CD4-positive, alpha-beta T cell (primary cell): ENCODE results near the gene TMC6. TPM values are rescaled to one million over a fixed set of nuclear protein-coding genes. Genes with fewer than 3 reads are reported as not detected.
A peak's percentile ranks its signal among the peaks of the same experiment; 100 is the strongest.
"Not testable (repeated sequence)": the region's sequence is repeated elsewhere in the genome, so short reads cannot be mapped to it uniquely, and the experiment has no call there.

Source experiments
- ATAC-seq: fragments of 200-7000 bp; cut with Tn5 transposase; one replicate; pipeline ENCODE4 v1.10.0; 2022; ENCODE audit warnings: mild to moderate bottlenecking; ENCODE audit not compliant: poor library complexity
- CTCF ChIA-PET: fragments of 350-600 bp; sonication (Branson Sonifier 250); formaldehyde crosslinking; loops from one replicate; lab custom pipeline; 2021; ENCODE audit warnings: antibody characterized with exemption, inconsistent platforms; lab: Charles Lee
- POLR2A ChIA-PET: fragments of 350-600 bp; sonication (Branson Sonifier 250); formaldehyde crosslinking; loops from one replicate; lab custom pipeline; 2021; ENCODE audit warnings: antibody characterized with exemption, inconsistent platforms; lab: Charles Lee
- DNase-seq, 14 experiments: peaks; one replicate each; pipeline ENCODE4 v3.0.0-alpha.2; 2013 to 2020; ENCODE audit warnings: mixed read lengths in 2 of 14
- H3K27ac ChIP-seq, 2 donors: one replicate each; pipeline versions ENCODE4 v1.5.1 to v1.7.0; 2013; ENCODE audit warnings: low read length in 2 of 2, low read depth in 1 of 2, mild to moderate bottlenecking in 1 of 2
- H3K27me3 ChIP-seq, 2 experiments: 1 replicate in 1 of 2; 2 replicates in 1 of 2; pipeline versions ENCODE4 v1.6.1 to v1.7.0; 2013; ENCODE audit warnings: low read length in 2 of 2, control low read depth in 1 of 2, mild to moderate bottlenecking in 1 of 2, moderate library complexity in 1 of 2; ENCODE audit not compliant: insufficient read depth in 2 of 2, control insufficient read depth in 1 of 2
- H3K36me3 ChIP-seq: one replicate; pipeline ENCODE4 v1.6.1; 2013; ENCODE audit warnings: low read length, control low read depth; ENCODE audit not compliant: insufficient read depth
- H3K4me1 ChIP-seq: one replicate; pipeline ENCODE4 v1.6.1; 2013; ENCODE audit warnings: low read length, control low read depth; ENCODE audit not compliant: insufficient read depth
- H3K4me3 ChIP-seq: one replicate; pipeline ENCODE4 v1.5.1; 2013; ENCODE audit warnings: mild to moderate bottlenecking, low read length, moderate library complexity
- H3K9me3 ChIP-seq, 2 experiments: 1 replicate in 1 of 2; 2 replicates in 1 of 2; pipeline versions ENCODE4 v1.6.1 to v1.7.0; 2013; ENCODE audit warnings: low read length in 2 of 2, mild to moderate bottlenecking in 2 of 2, control low read depth in 1 of 2, moderate library complexity in 1 of 2; ENCODE audit not compliant: control insufficient read depth in 1 of 2, insufficient read depth in 1 of 2
- H3K27ac Mint-ChIP-seq: one replicate; pipeline ENCODE4 v1.8.0; 2020; ENCODE audit warnings: mixed read lengths
- H3K27me3 Mint-ChIP-seq: one replicate; pipeline ENCODE4 v1.8.0; 2021; ENCODE audit warnings: mixed read lengths
- H3K36me3 Mint-ChIP-seq: one replicate; pipeline ENCODE4 v1.8.0; 2021; ENCODE audit warnings: low read depth, mixed read lengths
- H3K4me1 Mint-ChIP-seq: one replicate; pipeline ENCODE4 v1.8.0; 2021; ENCODE audit warnings: low read depth, mixed read lengths
- H3K4me3 Mint-ChIP-seq: one replicate; pipeline ENCODE4 v1.8.0; 2020; ENCODE audit warnings: mild to moderate bottlenecking, mixed read lengths
- H3K9me3 Mint-ChIP-seq: one replicate; pipeline ENCODE4 v1.8.0; 2020; ENCODE audit warnings: mixed read lengths
- intact Hi-C, 2 experiments: fragments of 100-400 bp; cut with DNase I in 1 of 2; cut with micrococcal nuclease in 1 of 2; formaldehyde crosslinking; loops; one replicate each; pipeline versions ENCODE4 v1.15.1 to v1.9.0; 2023 to 2025; cut with DNase I, micrococcal nuclease
- total RNA-seq, 174 experiments: library from RNA in 2 of 174; stranded (reverse) in 2 of 174; gene quantifications; one replicate each; pipeline ENCODE4 v1.2.3 and lab custom pipeline; 2021 to 2026
- TF ChIP-seq, protein P1 (sequence below): fragments of 200-600 bp; IDR thresholded peaks from one replicate; pipeline ENCODE4 v1.8.0; 2022; ENCODE audit warnings: antibody characterized with exemption, mild to moderate bottlenecking

TMC6 gene
- total RNA-seq, 2 experiments from 2014 or later, result 645 to 659 TPM

GRCh38 chr17:78116411-78116810, 12.1 kb downstream of the TMC6 start:
- DNase-seq (no peak), ATAC-seq (no peak)
- H3K4me1 ChIP-seq, result peaks cover 97% of the 10 kb centered on the region
- peaks cover 94% of the 10 kb centered on the region for H3K36me3 ChIP-seq
- peaks cover 70% of the 10 kb centered on the region for H3K36me3 Mint-ChIP-seq
- intact Hi-C loops, result no loop called here
- TF ChIP-seq, protein P1, sequence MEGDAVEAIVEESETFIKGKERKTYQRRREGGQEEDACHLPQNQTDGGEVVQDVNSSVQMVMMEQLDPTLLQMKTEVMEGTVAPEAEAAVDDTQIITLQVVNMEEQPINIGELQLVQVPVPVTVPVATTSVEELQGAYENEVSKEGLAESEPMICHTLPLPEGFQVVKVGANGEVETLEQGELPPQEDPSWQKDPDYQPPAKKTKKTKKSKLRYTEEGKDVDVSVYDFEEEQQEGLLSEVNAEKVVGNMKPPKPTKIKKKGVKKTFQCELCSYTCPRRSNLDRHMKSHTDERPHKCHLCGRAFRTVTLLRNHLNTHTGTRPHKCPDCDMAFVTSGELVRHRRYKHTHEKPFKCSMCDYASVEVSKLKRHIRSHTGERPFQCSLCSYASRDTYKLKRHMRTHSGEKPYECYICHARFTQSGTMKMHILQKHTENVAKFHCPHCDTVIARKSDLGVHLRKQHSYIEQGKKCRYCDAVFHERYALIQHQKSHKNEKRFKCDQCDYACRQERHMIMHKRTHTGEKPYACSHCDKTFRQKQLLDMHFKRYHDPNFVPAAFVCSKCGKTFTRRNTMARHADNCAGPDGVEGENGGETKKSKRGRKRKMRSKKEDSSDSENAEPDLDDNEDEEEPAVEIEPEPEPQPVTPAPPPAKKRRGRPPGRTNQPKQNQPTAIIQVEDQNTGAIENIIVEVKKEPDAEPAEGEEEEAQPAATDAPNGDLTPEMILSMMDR, result no peak
- H3K27ac Mint-ChIP-seq, result no peak overlapping the region
- CTCF ChIA-PET, result interaction anchor here (1.5 to 1.9 kb wide), 2 partner anchors 31 to 60 kb away, joined by 3 to 6 read pairs; no protein-coding TSS in a partner anchor
- H3K4me3 Mint-ChIP-seq, result no peak overlapping the region
- no peaks in the 10 kb centered on the region for H3K9me3 Mint-ChIP-seq
- H3K27me3 Mint-ChIP-seq, result no peaks in the 10 kb centered on the region
- H3K4me3 ChIP-seq, result no peak overlapping the region
- H3K9me3 ChIP-seq, result no peaks in the 10 kb centered on the region
- POLR2A ChIA-PET, result interaction anchor here (0.7 to 9.3 kb wide), 5 partner anchors 11 to 148 kb away, joined by 3 to 151 read pairs (median 13); partner anchors contain the start of genes TMC6 and TMC8
- H3K27ac ChIP-seq, result no peak overlapping the region
- H3K4me1 Mint-ChIP-seq, result peaks cover 52% of the 10 kb centered on the region
- no peaks in the 10 kb centered on the region for H3K27me3 ChIP-seq

GRCh38 chr17:78115803-78116202, 12.8 kb downstream of the TMC6 start:
- peak in 2 of 14 experiments; percentile 1 to 22 for DNase-seq
- H3K4me1 ChIP-seq, result peaks cover 94% of the 10 kb centered on the region

GRCh38 chr17:78114831-78115723, 13.5 kb downstream of the TMC6 start:
- Mint-ChIP-seq H3K9me3 (no peaks in the 10 kb centered on the region), H3K27me3 (no peaks in the 10 kb centered on the region), H3K4me1 (peaks cover 39% of the 10 kb centered on the region), H3K4me3 (no peak overlapping the region), H3K36me3 (peaks cover 70% of the 10 kb centered on the region), H3K27ac (peak overlapping the region; percentile 84)
- Histone ChIP-seq H3K27ac (peak overlapping the region; percentile 5 to 13), H3K36me3 (peaks cover 96% of the 10 kb centered on the region), H3K27me3 (no peaks in the 10 kb centered on the region), H3K4me1 (peaks cover 91% of the 10 kb centered on the region), H3K9me3 (no peaks in the 10 kb centered on the region), H3K4me3 (no peak overlapping the region)
- ChIA-PET CTCF (interaction anchor here (0.9 to 2.8 kb wide), 6 partner anchors 11 to 61 kb away, joined by 3 to 24 read pairs (median 4); partner anchors contain the start of gene TMC6), POLR2A (interaction anchor here (0.6 to 9.3 kb wide), 6 partner anchors 13 to 61 kb away, joined by 3 to 151 read pairs (median 12); partner anchors contain the start of genes TMC6 and TMC8)
- TF ChIP-seq, protein P1, result no peak
- ATAC-seq (no peak), DNase-seq (peak in 1 of 14 experiments; percentile 21)
- intact Hi-C loops, result loop anchor here in 1 of 2 experiments (5.0 kb wide), 1 partner anchor 32 kb away; the partner anchor contains the start of gene C17orf99

More at GRCh38 chr17:78115803-78116202, 12.8 kb downstream of the TMC6 start:
- ATAC-seq, H3K27me3 Mint-ChIP-seq, H3K4me3 Mint-ChIP-seq, H3K27ac ChIP-seq, H3K27ac Mint-ChIP-seq, H3K9me3 Mint-ChIP-seq, intact Hi-C loops, H3K9me3 ChIP-seq, H3K27me3 ChIP-seq, H3K4me3 ChIP-seq: not testable (repeated sequence)
- peaks cover 70% of the 10 kb centered on the region for H3K36me3 Mint-ChIP-seq
- CTCF ChIA-PET, result interaction anchor here (1.5 to 1.9 kb wide), 2 partner anchors 31 to 60 kb away, joined by 3 to 6 read pairs; no protein-coding TSS in a partner anchor
- peaks cover 94% of the 10 kb centered on the region for H3K36me3 ChIP-seq
- POLR2A ChIA-PET, result interaction anchor here (0.7 to 9.3 kb wide), 4 partner anchors 12 to 34 kb away, joined by 5 to 151 read pairs (median 57); partner anchors contain the start of genes TMC6 and TMC8
- peaks cover 46% of the 10 kb centered on the region for H3K4me1 Mint-ChIP-seq
